ENCODE measurements around the gene PTPRE.

- TF ChIP-seq CTCF (IDR thresholded peaks at IDR 0.05) (no peak), IRF3 (IDR thresholded peaks at IDR 0.05; ENCODE audit: low read depth, low read length) (no peak), POLR2AphosphoS5 (IDR thresholded peaks at IDR 0.05; ENCODE audit: low read depth, low read length) (no peak), TEAD4 (IDR thresholded peaks at IDR 0.05; ENCODE audit: borderline replicate concordance, insufficient read depth) (no peak), EP300 (IDR thresholded peaks at IDR 0.05; ENCODE audit: borderline replicate concordance in 1 of 2, low read depth in 1 of 2, low read length in 1 of 2) (no peak), RAD21 (IDR thresholded peaks at IDR 0.05; ENCODE audit: low read length) (no peak), TCF12 (IDR thresholded peaks at IDR 0.05) (no peak), USF2 (IDR thresholded peaks at IDR 0.05; ENCODE audit: borderline replicate concordance, low read depth, low read length) (no peak), YY1 (IDR thresholded peaks at IDR 0.05; ENCODE audit: low read depth) (no peak), FOXM1 (IDR thresholded peaks at IDR 0.05; ENCODE audit: low read depth) (no peak)
Observed at GRCh38 chr10:127959428-127959827, 52.5 kb downstream of the PTPRE start.
